Endometrial microvascular endothelial cells (primary cell): ENCODE data around the gene ZNF605. TPM values are rescaled to one million over a fixed set of nuclear protein-coding genes. Genes with fewer than 3 reads are reported as not detected.

ENCODE experiments used
- total RNA-seq: library from RNA; depleted of rRNA; stranded (reverse); fragments of >200 nt; gene quantifications from one replicate; pipeline ENCODE4 v1.2.3, GENCODE V29; 2015; ENCODE audit errors: inconsistent ontology term

The ZNF605 gene
- total RNA-seq, 1 donor from 2014 or later: 2.4 TPM

Other genes starting within 250 kb of the ZNF605 start
- gene PGAM5, start 245.5 kb downstream of the ZNF605 start, total RNA-seq: 59.4 TPM
- 70.0 TPM for gene ANKLE2, start 194.5 kb downstream of the ZNF605 start, total RNA-seq
- gene GOLGA3, start 127.4 kb downstream of the ZNF605 start, total RNA-seq: 46.2 TPM
- gene CHFR, start 68.7 kb downstream of the ZNF605 start, total RNA-seq: 31.5 TPM
- gene ZNF26, start 30.1 kb upstream of the ZNF605 start, total RNA-seq: 9.6 TPM
- gene ZNF84, start 81.2 kb upstream of the ZNF605 start, total RNA-seq: 11.2 TPM
- 15.2 TPM for gene ZNF140, start 124.6 kb upstream of the ZNF605 start, total RNA-seq
- 0.37 TPM for gene ZNF891, start 174.0 kb upstream of the ZNF605 start, total RNA-seq
- gene ZNF10, start 174.3 kb upstream of the ZNF605 start, total RNA-seq: 1.3 TPM
- 40.5 TPM for gene ZNF268, start 225.2 kb upstream of the ZNF605 start, total RNA-seq